ENCODE measurements around the gene C15orf40.

C15orf40 gene

GRCh38 chr15:82971218-82971984, 40.0 kb downstream of the C15orf40 start:
- no CpG with 5 or more reads among the region's 2 CpGs for WGBS (ENCODE audit: insufficient coverage)
- no peaks in the 10 kb centered on the region for H3K9me3 ChIP-seq (ENCODE audit: control extremely low read depth in 1 of 5, control insufficient read depth in 4 of 5, insufficient read depth in 2 of 5, low read depth in 1 of 5, low read length in 4 of 5)
- ChIA-PET POLR2A (no interaction called here), CTCF (interaction anchor here (0.6 to 1.5 kb wide), 3 partner anchors 25 to 58 kb away, joined by 3 to 5 read pairs (median 3); no protein-coding TSS in a partner anchor)
- no peaks in the 10 kb centered on the region for H3K27me3 ChIP-seq (replicated peaks in 2 of 5; ENCODE audit: control insufficient read depth in 4 of 5, insufficient read depth in 5 of 5, low read length in 4 of 5)
- H3K36me3 ChIP-seq (ENCODE audit: control insufficient read depth in 4 of 4, insufficient read depth in 4 of 4, low read length in 3 of 4) = no peaks in the 10 kb centered on the region
- no peak overlapping the region for H3K27ac ChIP-seq (ENCODE audit: insufficient read depth in 1 of 2, low read depth in 1 of 2, low read length in 2 of 2, poor library complexity in 1 of 2, severe bottlenecking in 2 of 2)
- no peak overlapping the region for H3K4me3 ChIP-seq (ENCODE audit: control insufficient read depth in 1 of 7, extremely low read depth in 1 of 7, insufficient read depth in 4 of 7, low read depth in 2 of 7, low read length in 6 of 7)
- H3K4me1 ChIP-seq (ENCODE audit: control extremely low read depth in 1 of 4, control insufficient read depth in 4 of 4, insufficient read depth in 4 of 4, low read length in 3 of 4) = peaks cover 0 to 2% (median 0%) of the 10 kb centered on the region in 4 experiments
- DNase-seq = no peak

- Histone ChIP-seq H3K9me3 (ENCODE audit: control extremely low read depth in 1 of 5, control insufficient read depth in 4 of 5, insufficient read depth in 2 of 5, low read depth in 1 of 5, low read length in 4 of 5) (no peaks in the 10 kb centered on the region), H3K36me3 (ENCODE audit: control insufficient read depth in 4 of 4, insufficient read depth in 4 of 4, low read length in 3 of 4) (no peaks in the 10 kb centered on the region), H3K27me3 (replicated peaks in 2 of 5; ENCODE audit: control insufficient read depth in 4 of 5, insufficient read depth in 5 of 5, low read length in 4 of 5) (no peaks in the 10 kb centered on the region), H3K27ac (ENCODE audit: insufficient read depth in 1 of 2, low read depth in 1 of 2, low read length in 2 of 2, poor library complexity in 1 of 2, severe bottlenecking in 2 of 2) (no peak overlapping the region), H3K4me3 (ENCODE audit: control insufficient read depth in 1 of 7, extremely low read depth in 1 of 7, insufficient read depth in 4 of 7, low read depth in 2 of 7, low read length in 6 of 7) (no peak overlapping the region), H3K4me1 (ENCODE audit: control extremely low read depth in 1 of 4, control insufficient read depth in 4 of 4, insufficient read depth in 4 of 4, low read length in 3 of 4) (peaks cover 0 to 4% (median 0%) of the 10 kb centered on the region in 4 experiments)
- no CpG with 5 or more reads among the region's 1 CpG for WGBS (ENCODE audit: insufficient coverage)
- POLR2A ChIA-PET = no interaction called here
- CTCF ChIA-PET = interaction anchor here (0.6 to 1.5 kb wide), 2 partner anchors 29 to 59 kb away, joined by 3 to 5 read pairs; no protein-coding TSS in a partner anchor
- DNase-seq = no peak
Measured at GRCh38 chr15:82970696-82971095, 40.7 kb downstream of the C15orf40 start.

GRCh38 chr15:82970078-82970686, 41.3 kb downstream of the C15orf40 start:
- POLR2A ChIA-PET = no interaction called here
- Histone ChIP-seq H3K27me3 (replicated peaks in 2 of 5; ENCODE audit: control insufficient read depth in 4 of 5, insufficient read depth in 5 of 5, low read length in 4 of 5) (no peaks in the 10 kb centered on the region), H3K36me3 (ENCODE audit: control insufficient read depth in 4 of 4, insufficient read depth in 4 of 4, low read length in 3 of 4) (no peaks in the 10 kb centered on the region), H3K4me3 (ENCODE audit: control insufficient read depth in 1 of 7, extremely low read depth in 1 of 7, insufficient read depth in 4 of 7, low read depth in 2 of 7, low read length in 6 of 7) (no peak overlapping the region), H3K27ac (ENCODE audit: insufficient read depth in 1 of 2, low read depth in 1 of 2, low read length in 2 of 2, poor library complexity in 1 of 2, severe bottlenecking in 2 of 2) (no peak overlapping the region), H3K9me3 (ENCODE audit: control extremely low read depth in 1 of 5, control insufficient read depth in 4 of 5, insufficient read depth in 2 of 5, low read depth in 1 of 5, low read length in 4 of 5) (no peaks in the 10 kb centered on the region), H3K4me1 (ENCODE audit: control extremely low read depth in 1 of 4, control insufficient read depth in 4 of 4, insufficient read depth in 4 of 4, low read length in 3 of 4) (peaks cover 0 to 4% (median 0%) of the 10 kb centered on the region in 4 experiments)
- no peak for DNase-seq
- 85% methylated on average over 3 of the region's 3 CpGs for WGBS (ENCODE audit: insufficient coverage)
- CTCF ChIA-PET = interaction anchor here (1.3 kb wide), 1 partner anchor 9 kb away, joined by 3 read pairs; no protein-coding TSS in a partner anchor

- ChIA-PET CTCF (interaction anchor here (0.8 to 1.3 kb wide), 4 partner anchors 10 to 31 kb away, joined by 3 read pairs; no protein-coding TSS in a partner anchor), POLR2A (no interaction called here)
Measured at GRCh38 chr15:82969353-82969752, 42.1 kb downstream of the C15orf40 start.

GRCh38 chr15:82968066-82968465, 43.4 kb downstream of the C15orf40 start:
- H3K27me3 ChIP-seq (replicated peaks in 2 of 5; ENCODE audit: control insufficient read depth in 4 of 5, insufficient read depth in 5 of 5, low read length in 4 of 5) = no peaks in the 10 kb centered on the region
- H3K4me3 ChIP-seq (ENCODE audit: control insufficient read depth in 1 of 7, extremely low read depth in 1 of 7, insufficient read depth in 4 of 7, low read depth in 2 of 7, low read length in 6 of 7) = no peak overlapping the region
- no peaks in the 10 kb centered on the region for H3K36me3 ChIP-seq (ENCODE audit: control insufficient read depth in 4 of 4, insufficient read depth in 4 of 4, low read length in 3 of 4)
- DNase-seq = peak in 2 of 3 donors; percentile 13 to 17
- no peaks in the 10 kb centered on the region for H3K9me3 ChIP-seq (ENCODE audit: control extremely low read depth in 1 of 5, control insufficient read depth in 4 of 5, insufficient read depth in 2 of 5, low read depth in 1 of 5, low read length in 4 of 5)
- 100% methylated on average over 1 of the region's 4 CpGs for WGBS (ENCODE audit: insufficient coverage)
- CTCF ChIA-PET = interaction anchor here (0.8 kb wide), 1 partner anchor 11 kb away, joined by 3 read pairs; no protein-coding TSS in a partner anchor
- H3K27ac ChIP-seq (ENCODE audit: insufficient read depth in 1 of 2, low read depth in 1 of 2, low read length in 2 of 2, poor library complexity in 1 of 2, severe bottlenecking in 2 of 2) = no peak overlapping the region
- peaks cover 0 to 4% (median 0%) of the 10 kb centered on the region in 4 experiments for H3K4me1 ChIP-seq (ENCODE audit: control extremely low read depth in 1 of 4, control insufficient read depth in 4 of 4, insufficient read depth in 4 of 4, low read length in 3 of 4)
- POLR2A ChIA-PET = no interaction called here

More at GRCh38 chr15:82969353-82969752, 42.1 kb downstream of the C15orf40 start:
- no peak overlapping the region for H3K27ac ChIP-seq (ENCODE audit: insufficient read depth in 1 of 2, low read depth in 1 of 2, low read length in 2 of 2, poor library complexity in 1 of 2, severe bottlenecking in 2 of 2)
- H3K4me1 ChIP-seq (ENCODE audit: control extremely low read depth in 1 of 4, control insufficient read depth in 4 of 4, insufficient read depth in 4 of 4, low read length in 3 of 4) = peaks cover 0 to 4% (median 0%) of the 10 kb centered on the region in 4 experiments
- no peak overlapping the region for H3K4me3 ChIP-seq (ENCODE audit: control insufficient read depth in 1 of 7, extremely low read depth in 1 of 7, insufficient read depth in 4 of 7, low read depth in 2 of 7, low read length in 6 of 7)
- H3K36me3 ChIP-seq (ENCODE audit: control insufficient read depth in 4 of 4, insufficient read depth in 4 of 4, low read length in 3 of 4) = no peaks in the 10 kb centered on the region
- no peak for DNase-seq
- H3K9me3 ChIP-seq (ENCODE audit: control extremely low read depth in 1 of 5, control insufficient read depth in 4 of 5, insufficient read depth in 2 of 5, low read depth in 1 of 5, low read length in 4 of 5) = no peaks in the 10 kb centered on the region
- WGBS (ENCODE audit: insufficient coverage) = 100% methylated on average over 4 of the region's 7 CpGs
- no peaks in the 10 kb centered on the region for H3K27me3 ChIP-seq (replicated peaks in 2 of 5; ENCODE audit: control insufficient read depth in 4 of 5, insufficient read depth in 5 of 5, low read length in 4 of 5)

GRCh38 chr15:82966671-82967071, 44.8 kb downstream of the C15orf40 start:
- H3K27me3 ChIP-seq (replicated peaks in 2 of 5; ENCODE audit: control insufficient read depth in 4 of 5, insufficient read depth in 5 of 5, low read length in 4 of 5) = no peaks in the 10 kb centered on the region
- H3K4me1 ChIP-seq (ENCODE audit: control extremely low read depth in 1 of 4, control insufficient read depth in 4 of 4, insufficient read depth in 4 of 4, low read length in 3 of 4) = peaks cover 0 to 4% (median 0%) of the 10 kb centered on the region in 4 experiments
- CTCF ChIA-PET = no interaction called here
- no peak for DNase-seq
- no peak overlapping the region for H3K4me3 ChIP-seq (ENCODE audit: control insufficient read depth in 1 of 7, extremely low read depth in 1 of 7, insufficient read depth in 4 of 7, low read depth in 2 of 7, low read length in 6 of 7)
- H3K27ac ChIP-seq (ENCODE audit: insufficient read depth in 1 of 2, low read depth in 1 of 2, low read length in 2 of 2, poor library complexity in 1 of 2, severe bottlenecking in 2 of 2) = no peak overlapping the region
- WGBS (ENCODE audit: insufficient coverage) = 81% methylated on average over 2 of the region's 4 CpGs
- no peaks in the 10 kb centered on the region for H3K9me3 ChIP-seq (ENCODE audit: control extremely low read depth in 1 of 5, control insufficient read depth in 4 of 5, insufficient read depth in 2 of 5, low read depth in 1 of 5, low read length in 4 of 5)
- no peaks in the 10 kb centered on the region for H3K36me3 ChIP-seq (ENCODE audit: control insufficient read depth in 4 of 4, insufficient read depth in 4 of 4, low read length in 3 of 4)
- POLR2A ChIA-PET = no interaction called here

- ChIA-PET POLR2A (no interaction called here), CTCF (no interaction called here)
- no peaks in the 10 kb centered on the region for H3K27me3 ChIP-seq (replicated peaks in 2 of 5; ENCODE audit: control insufficient read depth in 4 of 5, insufficient read depth in 5 of 5, low read length in 4 of 5)
- no peaks in the 10 kb centered on the region for H3K9me3 ChIP-seq (ENCODE audit: control extremely low read depth in 1 of 5, control insufficient read depth in 4 of 5, insufficient read depth in 2 of 5, low read depth in 1 of 5, low read length in 4 of 5)
- no peak overlapping the region for H3K4me3 ChIP-seq (ENCODE audit: control insufficient read depth in 1 of 7, extremely low read depth in 1 of 7, insufficient read depth in 4 of 7, low read depth in 2 of 7, low read length in 6 of 7)
- DNase-seq = no peak
- no peak overlapping the region for H3K27ac ChIP-seq (ENCODE audit: insufficient read depth in 1 of 2, low read depth in 1 of 2, low read length in 2 of 2, poor library complexity in 1 of 2, severe bottlenecking in 2 of 2)
- H3K36me3 ChIP-seq (ENCODE audit: control insufficient read depth in 4 of 4, insufficient read depth in 4 of 4, low read length in 3 of 4) = no peaks in the 10 kb centered on the region
- peaks cover 0 to 4% (median 0%) of the 10 kb centered on the region in 4 experiments for H3K4me1 ChIP-seq (ENCODE audit: control extremely low read depth in 1 of 4, control insufficient read depth in 4 of 4, insufficient read depth in 4 of 4, low read length in 3 of 4)
- WGBS (ENCODE audit: insufficient coverage) = 100% methylated on average over 3 of the region's 5 CpGs
Measured at GRCh38 chr15:82964890-82965289, 46.5 kb downstream of the C15orf40 start.

All from common myeloid progenitor, CD34-positive (primary cell).